Activated CD8-positive, alpha-beta memory T cell treated with anti-CD3 and anti-CD28 coated beads for 24 hours (primary cell): ENCODE data around the gene PWP2.
A peak's percentile ranks its signal among the peaks of the same experiment; 100 is the strongest.
"Not testable (repeated sequence)": the region's sequence is repeated elsewhere in the genome, so short reads cannot be mapped to it uniquely, and the experiment has no call there.

Experiments
- DNase-seq: peaks from one replicate; pipeline ENCODE4 v3.0.0-alpha.2; 2020

Gene PWP2

GRCh38 chr21:44139787-44140551 lies 32.8 kb downstream of the PWP2 start:
- DNase-seq: peak; percentile 11

GRCh38 chr21:44140552-44140932 lies 33.3 kb downstream of the PWP2 start:
- not testable (repeated sequence) for DNase-seq

GRCh38 chr21:44142470-44142869 lies 35.3 kb downstream of the PWP2 start:
- DNase-seq: peak; percentile 59

- peak; percentile 63 for DNase-seq
Observed at GRCh38 chr21:44143380-44143779, 36.2 kb downstream of the PWP2 start.

- peak; percentile 59 for DNase-seq
Observed at GRCh38 chr21:44143996-44144395, 36.8 kb downstream of the PWP2 start.

- DNase-seq: peak; percentile 52
Observed at GRCh38 chr21:44144784-44145602, 37.8 kb downstream of the PWP2 start.

- peak; percentile 33 for DNase-seq
Observed at GRCh38 chr21:44145616-44146015, 38.4 kb downstream of the PWP2 start.

GRCh38 chr21:44147108-44147507 lies 39.9 kb downstream of the PWP2 start:
- DNase-seq: not testable (repeated sequence)

- DNase-seq: not testable (repeated sequence)
Observed at GRCh38 chr21:44150255-44150654, 43.1 kb downstream of the PWP2 start.

- DNase-seq: not testable (repeated sequence)
Observed at GRCh38 chr21:44153214-44153888, 46.2 kb downstream of the PWP2 start.

- DNase-seq: peak; percentile 70
Observed at GRCh38 chr21:44153889-44154228, 46.7 kb downstream of the PWP2 start.

GRCh38 chr21:44154816-44155230 lies 47.6 kb downstream of the PWP2 start:
- not testable (repeated sequence) for DNase-seq

- DNase-seq: peak; percentile 77
Observed at GRCh38 chr21:44155231-44155993, 48.2 kb downstream of the PWP2 start.

- DNase-seq: not testable (repeated sequence)
Observed at GRCh38 chr21:44155994-44156380, 48.8 kb downstream of the PWP2 start.

GRCh38 chr21:44157439-44158081 lies 50.4 kb downstream of the PWP2 start:
- peak; percentile 61 for DNase-seq

GRCh38 chr21:44158082-44158468 lies 50.9 kb downstream of the PWP2 start:
- peak; percentile 64 for DNase-seq

GRCh38 chr21:44159349-44160297 lies 52.4 kb downstream of the PWP2 start:
- peak; percentile 61 for DNase-seq

GRCh38 chr21:44160298-44160672 lies 53.1 kb downstream of the PWP2 start:
- DNase-seq: not testable (repeated sequence)

GRCh38 chr21:44160821-44161220 lies 53.6 kb downstream of the PWP2 start:
- DNase-seq: not testable (repeated sequence)

GRCh38 chr21:44163167-44163653 lies 56.0 kb downstream of the PWP2 start:
- not testable (repeated sequence) for DNase-seq

GRCh38 chr21:44165933-44166332 lies 58.7 kb downstream of the PWP2 start:
- not testable (repeated sequence) for DNase-seq
